ENCODE results near the gene C11orf24.

C11orf24 gene

GRCh38 chr11:68270196-68271022 is 1.4 kb downstream of the C11orf24 start:
- DNase-seq (ENCODE audit: low spot score) = no peak

GRCh38 chr11:68269414-68270081 is 2.2 kb downstream of the C11orf24 start:
- DNase-seq (ENCODE audit: low spot score) = no peak

GRCh38 chr11:68267881-68268240 is 3.9 kb downstream of the C11orf24 start:
- DNase-seq (ENCODE audit: low spot score) = no peak

- no peak for DNase-seq (ENCODE audit: low spot score)
Measured at GRCh38 chr11:68266936-68267880, 4.6 kb downstream of the C11orf24 start.

GRCh38 chr11:68266121-68266891 is 5.5 kb downstream of the C11orf24 start:
- peak; percentile 72 for DNase-seq (ENCODE audit: low spot score)

- DNase-seq (ENCODE audit: low spot score) = no peak
Measured at GRCh38 chr11:68264741-68265540, 6.8 kb downstream of the C11orf24 start.

GRCh38 chr11:68264244-68264643 is 7.5 kb downstream of the C11orf24 start:
- no peak for DNase-seq (ENCODE audit: low spot score)

- DNase-seq (ENCODE audit: low spot score) = no peak
Measured at GRCh38 chr11:68263444-68264035, 8.2 kb downstream of the C11orf24 start.

- DNase-seq (ENCODE audit: low spot score) = no peak
Measured at GRCh38 chr11:68262544-68262827, 9.3 kb downstream of the C11orf24 start.

- DNase-seq (ENCODE audit: low spot score) = no peak
Measured at GRCh38 chr11:68261749-68262543, 9.8 kb downstream of the C11orf24 start.

- no peak for DNase-seq (ENCODE audit: low spot score)
Measured at GRCh38 chr11:68261006-68261405, 10.8 kb downstream of the C11orf24 start.

GRCh38 chr11:68260484-68260883 is 11.3 kb downstream of the C11orf24 start:
- no peak for DNase-seq (ENCODE audit: low spot score)

GRCh38 chr11:68259122-68259959 is 12.4 kb downstream of the C11orf24 start:
- no peak for DNase-seq (ENCODE audit: low spot score)

GRCh38 chr11:68258363-68258765 is 13.4 kb downstream of the C11orf24 start:
- DNase-seq (ENCODE audit: low spot score) = no peak

- DNase-seq (ENCODE audit: low spot score) = peak; percentile 94
Measured at GRCh38 chr11:68257477-68258362, 14.1 kb downstream of the C11orf24 start.

- no peak for DNase-seq (ENCODE audit: low spot score)
Measured at GRCh38 chr11:68256331-68256741, 15.4 kb downstream of the C11orf24 start.

GRCh38 chr11:68255526-68255925 is 16.2 kb downstream of the C11orf24 start:
- DNase-seq (ENCODE audit: low spot score) = no peak

GRCh38 chr11:68254421-68254820 is 17.4 kb downstream of the C11orf24 start:
- DNase-seq (ENCODE audit: low spot score) = no peak
